ENCODE measurements around the gene IQGAP2.
A peak's percentile ranks its signal among the peaks of the same experiment; 100 is the strongest.

Gene IQGAP2

DNA sequence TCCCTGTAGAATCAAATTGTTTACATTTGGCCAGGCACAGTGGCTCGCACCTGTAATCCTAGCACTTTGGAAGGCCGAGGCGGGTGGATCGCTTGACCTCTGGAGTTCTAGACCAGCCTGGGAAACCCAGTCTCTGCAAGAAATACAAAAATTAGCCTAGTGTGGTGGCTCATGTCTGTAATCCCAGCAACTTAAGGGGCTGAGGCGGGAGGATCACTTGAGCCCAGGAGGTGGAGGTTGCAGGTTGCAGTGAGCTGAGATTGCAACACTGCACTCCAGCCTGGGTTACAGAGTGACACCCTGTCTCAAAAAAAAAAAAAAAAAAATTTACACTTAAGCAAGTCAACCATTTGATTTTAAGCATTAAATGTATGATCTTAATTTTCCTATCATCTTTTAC lies 17.5 kb upstream of the IQGAP2 start:
- no peak for DNase-seq

DNA sequence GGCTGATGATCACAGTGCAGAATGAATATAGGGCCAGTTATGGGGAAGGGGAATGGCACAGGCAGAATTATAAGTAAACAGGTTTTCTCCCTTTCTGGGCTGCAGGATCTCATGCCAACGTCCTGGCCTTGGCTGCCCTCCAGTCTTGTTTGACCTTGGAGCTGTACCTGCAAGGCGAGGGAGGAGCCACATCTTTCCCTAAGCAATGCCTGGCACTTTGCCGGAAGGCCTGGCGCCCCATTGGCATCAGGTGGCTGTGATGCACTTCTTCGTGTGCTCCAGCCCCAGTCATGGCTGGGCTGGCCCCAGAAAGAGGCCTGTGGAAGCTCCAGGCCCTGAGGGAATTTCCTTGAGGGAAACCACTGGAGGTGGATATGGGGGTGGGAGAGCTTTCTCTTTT lies 16.7 kb upstream of the IQGAP2 start:
- no peak for DNase-seq

DNA sequence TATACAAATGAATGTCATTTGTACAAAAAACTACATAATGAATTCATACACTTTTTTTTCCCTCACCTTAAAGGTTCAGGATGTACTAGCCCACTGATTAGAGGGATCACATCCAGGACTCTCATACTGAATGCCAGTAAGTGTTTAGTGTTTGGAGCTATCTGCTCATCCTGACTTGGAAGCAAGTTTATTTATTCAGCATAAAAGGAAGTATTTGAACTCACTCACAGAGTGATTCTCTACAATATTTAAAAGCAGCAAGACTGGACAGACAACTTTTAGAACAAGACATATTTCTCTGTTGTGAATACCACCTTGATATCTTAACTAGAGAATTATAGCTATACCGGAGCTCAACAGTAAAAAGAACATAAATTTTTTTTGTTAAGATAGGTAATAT lies 14.8 kb upstream of the IQGAP2 start:
- no peak for DNase-seq

DNA sequence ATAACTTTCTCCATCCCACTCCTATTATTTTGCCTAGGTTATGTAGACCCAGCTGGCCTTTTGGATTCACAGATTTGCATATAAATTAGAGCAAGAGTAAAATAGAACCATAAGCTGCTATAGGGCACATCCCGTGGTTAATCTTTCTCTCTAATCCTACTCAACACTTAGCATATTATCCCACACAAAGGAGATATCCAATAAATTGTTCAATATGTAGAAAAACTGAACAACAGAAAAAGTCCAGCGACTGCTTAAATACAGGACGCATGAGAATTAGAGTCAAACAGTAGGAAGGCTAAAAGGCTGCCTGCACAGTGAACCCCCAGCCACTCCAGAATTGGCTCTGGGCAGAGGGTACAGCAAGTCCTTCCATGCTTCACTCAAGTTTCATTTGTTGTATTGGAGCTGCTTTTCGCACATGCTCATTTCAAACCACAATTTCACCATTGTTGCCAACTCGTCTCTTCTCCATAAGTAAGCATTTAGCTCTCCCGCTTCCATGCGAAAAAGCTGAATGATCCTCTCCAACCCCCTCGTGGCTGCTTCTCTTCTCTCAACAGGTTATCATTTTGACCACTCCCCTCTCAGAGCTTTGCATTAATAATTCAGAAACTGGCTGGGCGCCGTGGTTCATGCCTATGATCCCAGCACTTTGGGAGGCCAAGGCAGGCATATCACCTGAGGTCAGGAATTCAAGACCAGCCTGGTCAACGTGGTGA lies 14.1 kb upstream of the IQGAP2 start:
- no peak for DNase-seq

DNA sequence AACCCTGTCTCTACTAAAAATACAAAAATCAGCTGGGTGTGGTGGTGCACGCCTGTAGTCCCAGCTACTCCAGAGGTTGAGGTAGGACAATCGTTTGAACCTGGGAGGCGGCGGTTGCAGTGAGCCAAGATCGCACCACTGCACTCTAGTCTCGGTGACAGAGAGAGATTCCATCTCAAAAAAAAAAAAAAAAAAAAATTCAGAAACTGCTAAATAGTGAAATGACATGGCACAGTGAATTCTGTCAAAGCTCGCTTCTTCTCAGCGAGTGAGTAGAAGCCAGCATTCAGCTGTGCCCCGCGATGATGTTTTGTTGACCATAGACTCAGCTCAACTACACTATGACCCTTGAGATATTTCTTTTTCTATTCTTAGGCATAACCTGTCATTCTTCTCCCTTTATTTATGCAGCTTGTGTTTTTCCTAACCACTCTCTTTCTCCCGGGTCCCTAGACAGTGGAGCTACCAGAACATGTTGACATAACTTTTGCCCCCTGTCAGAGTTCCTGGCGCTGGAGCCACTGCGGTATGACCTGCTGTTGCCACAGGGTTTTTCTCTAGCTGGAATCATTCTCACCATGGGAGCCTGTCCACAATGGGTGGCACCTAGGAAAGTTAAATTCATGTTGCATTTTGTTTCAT lies 13.5 kb upstream of the IQGAP2 start:
- no peak for DNase-seq

DNA sequence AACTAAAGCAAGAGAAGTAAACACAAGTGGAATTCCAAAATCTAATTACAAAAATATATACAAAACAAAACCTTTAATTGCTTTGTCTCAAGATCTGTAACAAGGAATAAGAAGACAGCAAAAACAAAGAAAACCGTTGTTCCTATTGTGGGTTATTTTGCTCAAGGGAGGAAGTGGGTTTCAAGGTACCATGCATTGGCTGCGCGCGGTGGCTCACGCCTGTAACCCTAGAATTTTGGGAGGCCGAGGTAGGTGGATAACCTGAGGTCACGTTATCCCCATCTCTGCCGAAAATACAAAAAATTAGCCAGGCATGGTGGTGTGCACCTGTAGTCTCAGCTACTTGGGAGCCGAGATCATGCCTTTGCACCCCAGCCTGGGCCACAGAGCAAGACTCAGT lies 12.1 kb upstream of the IQGAP2 start:
- peak; percentile 15 for DNase-seq

DNA sequence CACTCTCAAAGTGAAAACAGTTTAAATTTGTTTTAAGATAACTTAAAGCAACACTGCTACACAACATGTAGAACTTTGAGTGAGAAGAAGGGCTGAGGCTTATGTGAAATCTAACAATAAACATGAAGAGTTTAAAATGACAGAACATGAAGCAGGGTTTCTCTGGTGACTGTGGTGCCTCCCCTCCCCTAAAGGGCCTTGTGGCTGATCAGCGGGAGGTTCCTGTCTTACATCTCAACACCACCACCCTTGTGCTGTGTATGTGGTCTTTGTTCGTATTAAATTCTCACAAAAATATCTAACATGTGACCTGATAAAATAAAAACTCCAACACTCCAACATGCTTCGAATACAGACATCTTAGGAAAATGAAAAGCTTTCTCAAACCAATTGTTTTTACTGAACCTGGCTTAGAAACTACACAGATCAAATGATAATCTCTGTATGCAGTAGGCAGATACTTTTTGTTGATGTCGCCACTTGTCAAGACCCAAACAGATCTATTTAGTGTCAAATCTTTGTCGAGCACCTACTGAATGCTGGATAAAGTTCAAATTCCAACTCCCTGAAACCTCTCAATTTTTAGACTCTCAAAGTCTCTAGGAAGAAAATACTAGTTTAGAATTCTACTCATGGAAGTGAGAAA lies 9.9 kb upstream of the IQGAP2 start:
- DNase-seq: no peak

DNA sequence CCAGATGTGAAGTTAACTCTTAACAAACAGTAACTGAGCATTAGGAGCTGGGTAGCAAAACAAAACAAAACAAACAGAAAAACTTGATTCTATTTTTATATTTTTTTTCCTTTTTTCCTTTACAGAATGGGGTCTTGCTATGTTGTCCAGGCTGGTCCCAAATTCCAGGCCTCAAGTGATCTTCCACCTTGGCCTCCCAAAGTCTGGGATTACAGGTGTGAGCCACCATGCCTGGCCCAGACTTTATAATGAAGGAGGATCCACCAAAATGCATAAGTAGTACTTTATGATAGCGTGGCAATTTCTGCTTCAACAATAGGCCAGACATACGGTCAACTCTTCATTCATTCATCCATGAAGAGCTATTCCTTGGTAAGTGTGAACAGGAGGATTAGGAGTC lies 5.9 kb upstream of the IQGAP2 start:
- DNase-seq: no peak

DNA sequence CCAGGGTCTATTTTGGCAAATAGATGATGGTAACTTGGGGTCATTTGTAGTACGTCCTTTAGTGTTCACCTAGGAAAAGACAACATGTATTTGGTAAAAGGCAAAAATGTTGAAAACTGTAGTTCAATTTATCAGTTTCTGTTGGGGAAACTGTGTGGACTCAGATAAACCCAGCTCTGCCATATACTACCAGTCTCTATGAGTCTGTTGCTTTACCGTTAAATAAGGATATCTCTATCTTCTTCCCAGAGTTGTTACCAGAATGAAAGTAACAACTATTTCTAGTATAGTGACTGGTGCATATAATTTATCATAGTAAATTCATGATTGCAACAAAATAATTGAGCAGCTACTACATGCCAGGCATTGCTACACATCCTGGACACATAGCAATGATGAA lies 3.8 kb upstream of the IQGAP2 start:
- no peak for DNase-seq

DNA sequence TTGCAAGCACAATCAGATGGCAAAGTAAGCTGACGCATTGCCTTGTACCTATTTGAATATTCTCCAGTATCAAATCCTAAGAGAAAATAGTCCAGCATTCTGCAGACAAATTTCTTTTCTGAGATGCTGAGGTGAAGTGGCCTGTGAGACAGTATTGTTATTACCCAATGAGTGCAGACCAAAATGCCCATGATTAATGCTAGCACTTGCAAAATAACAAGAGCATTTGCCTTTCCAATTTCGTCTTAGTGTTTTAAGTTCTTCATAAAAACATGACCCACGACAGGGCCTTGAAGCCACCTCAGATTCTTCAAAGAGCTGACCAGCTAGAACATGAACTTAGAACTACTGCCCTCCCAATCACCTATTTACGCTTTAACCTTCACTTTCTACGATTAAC lies 2.6 kb upstream of the IQGAP2 start:
- no peak for DNase-seq

DNA sequence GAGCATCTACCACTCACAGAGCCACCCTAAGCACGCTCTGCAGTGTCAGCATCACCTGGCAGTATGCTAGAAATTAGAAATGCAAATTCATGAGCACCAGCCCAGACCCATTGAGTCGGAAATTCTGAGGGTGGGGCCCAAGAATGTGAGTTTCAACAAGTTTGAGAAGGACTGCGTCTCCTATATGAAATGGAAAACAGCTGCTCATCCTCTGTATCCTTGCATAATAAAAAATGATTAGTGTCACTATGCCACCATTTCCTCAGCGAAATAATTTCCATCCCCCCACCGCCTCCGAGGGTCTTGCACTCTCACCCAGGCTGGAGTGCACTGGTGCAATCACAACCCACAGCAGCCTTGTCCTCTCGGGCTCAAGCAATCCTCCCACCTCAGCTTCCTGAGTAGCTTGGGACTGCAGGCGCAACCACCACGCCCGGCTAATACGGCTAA lies 1.3 kb upstream of the IQGAP2 start:
- peak; percentile 16 for DNase-seq

DNA sequence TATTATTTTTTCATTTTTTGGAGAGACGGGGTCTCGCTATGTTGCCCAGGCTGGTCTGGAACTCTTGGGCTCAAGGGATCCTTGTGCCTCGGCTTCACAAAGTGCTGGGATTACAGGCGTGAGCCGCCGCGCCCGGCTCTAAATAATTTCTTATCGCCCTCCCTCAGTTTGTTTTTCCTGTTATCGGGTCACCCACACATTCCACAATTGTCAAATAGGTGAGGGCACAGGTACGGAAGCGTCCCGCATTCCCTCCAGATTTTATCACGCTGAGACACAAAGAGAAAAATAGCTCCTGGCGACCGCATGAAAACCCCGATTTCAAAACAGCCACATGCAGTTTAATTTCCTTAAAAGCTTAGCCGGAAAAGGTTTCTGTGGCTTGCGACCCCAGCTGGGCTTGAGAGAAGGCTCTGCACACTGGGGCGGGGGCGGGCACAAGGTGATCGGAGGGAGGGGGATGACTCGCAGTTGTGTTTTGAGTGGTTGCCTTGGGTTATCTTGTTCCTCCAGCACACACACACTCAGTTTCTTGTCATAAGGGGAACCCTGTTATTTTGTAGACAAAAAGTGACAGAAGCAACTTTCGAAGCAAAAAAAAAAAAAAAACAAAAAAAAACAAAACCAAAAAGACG lies 717 bp upstream of the IQGAP2 start:
- DNase-seq: peak; percentile 92

DNA sequence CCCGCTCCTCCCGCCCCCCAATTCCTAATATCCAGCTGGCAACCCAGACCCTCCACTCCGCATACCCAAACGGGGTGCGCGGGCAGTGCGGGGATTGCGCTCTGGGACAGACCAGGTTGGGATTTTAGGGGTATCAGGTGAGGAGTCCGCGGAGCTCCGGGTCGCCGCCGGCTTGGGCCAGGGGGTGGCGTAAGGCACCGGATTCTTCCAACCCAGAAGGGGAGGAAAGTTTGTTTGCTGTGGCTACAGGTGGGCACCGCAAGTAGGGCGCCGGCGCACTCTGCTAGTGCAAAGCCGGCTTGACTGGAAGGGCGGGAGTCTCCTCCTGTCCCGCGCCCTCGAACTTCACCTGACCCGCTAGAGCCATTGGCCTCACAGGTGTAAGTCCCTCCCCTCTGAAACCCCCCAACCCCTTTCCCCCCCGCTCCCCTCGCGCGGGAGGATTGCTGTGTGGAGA lies 709 bp downstream of the IQGAP2 start:
- peak; percentile 73 for DNase-seq

DNA sequence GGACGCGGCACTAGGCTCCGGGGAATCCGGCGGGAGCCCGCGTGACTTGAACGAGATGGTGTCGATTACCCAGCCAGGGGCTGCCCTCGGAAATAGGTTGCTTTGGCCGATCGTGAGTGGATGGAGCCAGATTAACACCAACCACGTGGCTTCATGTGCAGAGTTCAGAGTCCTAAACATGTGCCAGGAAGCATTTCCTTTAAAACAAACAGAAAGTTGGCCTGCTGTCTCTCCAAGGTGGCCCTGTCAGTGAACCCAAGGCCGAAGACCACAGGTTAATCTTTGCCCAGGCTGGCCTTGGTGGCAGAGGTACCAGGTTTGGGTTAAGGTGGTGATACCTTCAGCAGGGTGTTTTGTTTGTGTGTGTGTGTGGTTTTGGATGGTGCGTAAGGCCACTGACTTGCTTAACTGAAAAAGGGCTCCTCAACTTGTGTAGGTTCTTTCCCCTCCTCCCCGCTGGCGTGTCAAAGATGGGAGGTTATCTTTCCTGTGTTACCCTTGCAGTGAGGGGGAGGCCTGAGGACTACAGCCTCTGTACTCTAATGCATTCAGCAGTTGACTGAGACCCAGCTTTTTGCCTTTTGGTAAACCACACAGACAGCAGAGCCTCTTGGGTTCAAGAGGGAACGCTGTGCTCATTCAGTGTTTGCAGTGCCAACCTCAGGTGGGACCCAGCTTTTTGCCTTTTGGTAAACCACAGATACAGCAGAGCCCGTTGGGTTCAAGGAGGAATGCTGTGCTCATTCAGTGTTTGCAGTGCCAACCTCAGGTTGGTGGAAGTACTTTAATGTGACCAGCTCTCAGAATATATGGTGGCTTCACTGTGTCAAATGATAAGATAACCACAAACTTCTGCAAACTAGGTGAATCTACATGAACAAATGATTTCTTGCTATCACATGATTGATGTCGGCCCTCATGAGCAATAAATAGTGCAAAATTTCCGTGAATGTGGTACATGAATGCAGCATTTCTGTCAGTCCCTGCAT lies 1.4 kb downstream of the IQGAP2 start:
- peak; percentile 86 for DNase-seq

DNA sequence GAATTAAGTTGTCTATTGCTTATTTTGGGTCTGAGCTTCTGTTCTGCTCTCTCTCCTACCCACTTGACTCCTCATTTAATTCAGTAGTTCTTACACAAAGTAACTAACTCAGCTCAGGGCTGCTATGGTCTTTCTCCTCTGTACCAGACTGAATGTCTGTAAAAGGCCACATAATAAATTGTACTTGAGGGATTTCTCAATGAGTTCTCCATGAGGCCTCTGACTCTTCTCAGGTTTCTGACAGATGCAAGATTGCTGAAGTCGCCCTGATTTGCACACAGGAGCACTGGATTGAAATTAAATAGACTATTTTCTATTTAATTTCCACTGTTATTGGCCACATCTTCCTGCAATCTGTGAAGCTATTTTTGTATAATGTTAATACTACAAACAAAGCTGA lies 2.9 kb downstream of the IQGAP2 start:
- no peak for DNase-seq

DNA sequence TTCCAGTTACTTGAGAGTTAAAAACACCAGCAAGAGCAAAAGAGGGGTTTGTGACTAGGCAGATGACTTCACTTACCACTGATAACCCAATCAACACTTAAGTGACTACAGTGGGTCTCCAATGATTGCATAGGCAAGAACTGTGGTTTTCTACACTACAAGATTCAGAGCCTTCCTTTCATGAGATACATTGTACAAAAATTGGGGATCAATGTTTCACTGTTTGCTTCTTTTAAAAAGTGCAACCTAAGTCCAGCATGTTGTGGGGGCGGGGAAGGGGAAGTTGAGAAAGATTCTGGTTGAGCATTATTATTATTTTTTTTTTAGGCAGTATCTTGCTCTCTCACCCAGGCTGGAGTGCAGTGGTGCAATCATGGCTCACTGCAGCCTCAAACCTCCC lies 3.6 kb downstream of the IQGAP2 start:
- no peak for DNase-seq

DNA sequence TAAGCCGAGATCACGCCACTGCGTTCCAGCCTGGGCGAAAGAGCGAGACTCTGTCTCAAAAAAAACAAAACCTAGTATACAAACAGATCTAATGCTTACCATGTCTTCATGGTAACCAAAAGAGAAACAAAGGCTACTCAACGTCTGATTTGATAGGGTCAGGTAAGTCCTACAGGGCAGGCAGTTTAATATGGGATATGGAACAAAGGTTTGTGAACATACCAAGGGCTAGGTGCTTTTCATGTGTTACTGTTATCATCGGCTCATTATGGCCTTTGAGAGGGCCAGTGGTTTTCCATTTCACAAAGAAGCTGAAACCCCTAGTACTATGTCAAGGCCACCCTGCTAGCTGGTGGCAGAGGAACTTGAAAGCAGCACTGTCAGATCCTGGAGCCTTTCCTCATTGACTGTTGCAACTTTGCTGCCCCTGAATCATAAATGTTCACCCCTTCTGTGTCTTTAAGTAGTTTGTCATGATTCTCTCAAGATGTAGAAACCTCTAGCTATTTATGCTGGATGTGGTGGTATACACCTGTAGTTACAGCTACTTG lies 5.1 kb downstream of the IQGAP2 start:
- DNase-seq: no peak

DNA sequence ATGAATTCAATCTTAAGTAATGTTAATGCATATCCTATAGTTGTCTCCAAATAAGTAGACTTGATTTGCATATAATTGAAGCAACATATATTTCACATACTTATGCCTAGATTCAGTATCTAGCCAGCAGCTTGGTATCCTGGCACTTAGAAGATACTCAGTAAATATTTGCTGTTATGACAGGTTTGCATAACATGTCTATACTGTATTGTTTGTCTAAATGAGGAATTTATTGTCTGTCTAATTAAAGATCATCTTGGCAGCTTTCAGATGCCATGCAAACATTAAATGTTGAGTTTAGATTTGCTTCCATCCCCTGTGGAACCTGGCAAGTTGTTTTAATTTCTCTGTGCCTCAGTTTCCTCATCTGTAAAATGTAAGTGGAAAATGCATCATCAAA lies 9.4 kb downstream of the IQGAP2 start:
- no peak for DNase-seq

DNA sequence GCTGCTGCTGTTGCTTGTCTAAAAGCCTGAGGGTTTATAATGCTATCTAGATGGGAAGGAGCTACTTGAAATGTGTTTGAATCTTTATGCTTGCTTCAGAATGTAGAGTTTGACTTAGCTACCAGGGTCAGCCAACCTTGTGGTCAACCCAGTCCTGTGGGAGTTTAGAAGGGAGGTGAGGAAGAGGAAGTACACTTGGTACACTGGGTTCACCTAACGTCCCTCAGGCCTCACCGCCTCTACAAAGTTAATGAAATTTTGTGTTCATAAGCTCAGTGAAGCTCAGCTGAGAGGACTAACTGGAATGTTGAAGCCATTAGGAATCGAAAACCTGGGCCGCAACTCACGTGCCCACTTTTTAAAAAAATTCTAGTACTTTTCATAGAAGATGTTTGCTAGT lies 10.7 kb downstream of the IQGAP2 start:
- no peak for DNase-seq

DNA sequence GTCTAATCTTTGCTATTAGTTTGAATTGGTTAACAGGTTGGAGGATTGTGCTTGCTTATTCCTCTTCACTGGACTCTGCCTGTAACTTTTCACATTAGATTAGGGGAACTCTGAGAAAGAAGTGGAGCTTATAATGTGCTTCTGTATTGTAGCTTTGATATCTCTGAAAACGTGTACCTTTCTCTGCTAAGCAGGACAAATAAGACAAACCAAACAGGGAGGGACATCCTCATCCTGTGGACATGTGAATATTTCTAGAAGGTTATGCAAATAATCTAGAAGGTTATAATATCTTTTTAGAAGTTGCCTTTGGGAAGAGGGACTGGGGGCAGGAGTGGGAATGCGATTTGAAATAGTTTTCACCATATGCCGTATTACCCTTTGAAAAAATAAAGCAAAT lies 11.7 kb downstream of the IQGAP2 start:
- DNase-seq: no peak

DNA sequence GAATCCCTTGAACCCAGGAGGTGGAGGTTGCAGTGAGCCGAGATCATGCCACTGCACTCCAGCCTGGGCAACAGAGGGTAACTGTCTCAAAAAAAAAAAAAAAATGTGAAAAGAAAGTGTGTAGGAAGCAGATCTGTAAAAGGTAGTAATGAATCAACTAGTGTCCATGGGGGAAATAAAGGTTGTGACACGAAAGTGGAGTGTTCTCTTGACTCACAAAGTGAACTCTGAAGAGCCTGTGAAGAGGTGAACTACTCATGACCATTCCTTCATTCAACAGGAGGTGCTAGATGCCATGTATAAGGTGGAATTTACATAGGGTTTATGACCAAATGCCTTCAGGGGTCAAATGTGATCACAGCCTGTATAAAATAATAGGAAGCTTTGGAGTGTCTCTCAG lies 12.8 kb downstream of the IQGAP2 start:
- peak; percentile 11 for DNase-seq

DNA sequence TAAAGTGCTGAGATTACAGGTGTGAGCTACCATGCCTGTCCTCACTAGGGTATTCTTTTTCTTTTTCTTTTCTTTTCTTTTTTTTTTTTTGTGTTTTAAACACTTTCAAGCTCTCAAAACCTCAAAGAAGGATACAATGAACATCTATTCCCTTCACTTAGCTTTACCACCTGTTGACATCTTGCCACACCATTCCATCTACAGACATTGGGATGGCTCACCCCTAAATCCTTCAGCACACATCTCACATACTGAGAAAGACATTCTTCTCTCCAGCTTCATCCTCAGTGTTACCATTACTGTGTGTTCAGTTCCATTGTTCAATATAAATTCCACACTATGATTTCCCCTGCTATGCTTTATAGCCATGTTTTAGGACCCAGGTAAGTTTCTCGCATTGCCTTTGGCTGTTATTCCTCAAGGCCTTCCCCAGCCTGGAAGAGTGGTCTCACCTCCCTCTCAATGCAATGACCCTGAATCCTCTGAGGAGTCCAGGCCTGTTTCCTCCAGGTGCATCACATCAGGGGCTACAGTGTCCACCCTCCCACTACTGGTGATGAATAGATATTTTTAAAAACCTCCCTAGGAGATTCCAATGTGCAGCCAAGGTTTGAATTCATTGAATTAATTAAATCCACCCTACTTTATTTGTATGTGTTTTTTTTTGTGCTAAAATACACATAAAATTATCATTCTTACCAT lies 16.7 kb downstream of the IQGAP2 start:
- no peak for DNase-seq

All from activated CD4-positive, alpha-beta T cell treated with anti-CD3 and anti-CD28 coated beads, Interleukin-10, Interleukin-2, amounts not matched to agents 100 ng/mL and 50 ng/mL, durations not matched to agents 16 hours and 8 hours (primary cell).